Measurements from ENCODE around the gene CCR5AS.
"Not testable (repeated sequence)": the region's sequence is repeated elsewhere in the genome, so short reads cannot be mapped to it uniquely, and the experiment has no call there.

- not testable (repeated sequence) for TF ChIP-seq CTCF (IDR thresholded peaks at IDR 0.05; ENCODE audit: borderline replicate concordance, extremely low read depth, low read length, poor library complexity, severe bottlenecking); EZH2 (IDR thresholded peaks at IDR 0.05; ENCODE audit: borderline replicate concordance, low read depth, low read length, severe bottlenecking)
These were observed 76.2 kb downstream of the CCR5AS start for GRCh38 chr3:46330676-46331075.
